DMS79 (cell line): ENCODE measurements around the gene KCND1.

Experiments used
- DNase-seq: peaks from one replicate; lab custom pipeline; 2025; lab: John Stamatoyannopoulos, UW

Gene KCND1

DNA sequence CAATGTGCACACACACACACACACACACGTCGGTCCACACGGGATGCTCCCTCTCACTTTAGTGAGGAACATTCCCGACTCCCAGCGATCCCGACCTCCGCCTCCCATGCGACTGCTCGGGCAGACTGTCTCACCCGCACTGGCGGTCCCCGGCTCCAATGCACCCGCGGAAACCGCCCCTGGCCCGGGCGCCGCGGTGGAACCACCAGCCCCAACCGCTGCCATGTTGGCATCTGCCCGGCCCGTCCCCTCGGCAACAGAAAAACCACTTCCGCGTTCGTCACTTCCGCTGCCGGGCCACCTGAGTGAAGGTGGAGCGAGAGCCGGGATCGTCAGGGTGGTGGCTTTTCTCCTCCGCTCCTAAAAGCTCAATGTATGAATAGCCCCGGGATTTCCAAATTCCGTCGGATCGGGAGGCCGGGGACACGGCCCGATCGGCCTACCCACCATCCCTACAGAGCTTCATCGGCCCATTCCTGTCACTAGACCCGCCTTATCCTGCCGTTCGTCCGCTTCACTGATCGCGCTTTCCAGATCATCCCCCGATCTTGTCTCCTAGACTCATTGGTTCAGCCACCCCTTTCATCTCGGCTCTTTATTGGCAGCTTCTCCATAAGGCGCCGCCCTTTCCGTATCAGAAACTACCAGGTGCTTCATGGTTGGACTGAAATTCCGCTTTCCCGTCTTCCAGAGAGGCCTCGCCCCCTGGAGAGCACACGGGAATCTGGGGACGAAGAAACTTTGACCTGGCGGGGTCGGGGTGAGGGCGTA, 60.0 kb downstream of the KCND1 start, which contains the start of gene SLC35A2:
SLC35A2 (minus strand) TSS at position 235 of the 771 bp plus-strand sequence; CDS start at position 225, 10 bp downstream.
- peak; percentile 73 for DNase-seq
